ENCODE measurements around the gene POLRMT. TPM values are rescaled to one million over a fixed set of nuclear protein-coding genes. Genes with fewer than 3 reads are reported as not detected.

POLRMT gene
- total RNA-seq, 1 donor from 2014 or later, result 36.0 TPM

DNA sequence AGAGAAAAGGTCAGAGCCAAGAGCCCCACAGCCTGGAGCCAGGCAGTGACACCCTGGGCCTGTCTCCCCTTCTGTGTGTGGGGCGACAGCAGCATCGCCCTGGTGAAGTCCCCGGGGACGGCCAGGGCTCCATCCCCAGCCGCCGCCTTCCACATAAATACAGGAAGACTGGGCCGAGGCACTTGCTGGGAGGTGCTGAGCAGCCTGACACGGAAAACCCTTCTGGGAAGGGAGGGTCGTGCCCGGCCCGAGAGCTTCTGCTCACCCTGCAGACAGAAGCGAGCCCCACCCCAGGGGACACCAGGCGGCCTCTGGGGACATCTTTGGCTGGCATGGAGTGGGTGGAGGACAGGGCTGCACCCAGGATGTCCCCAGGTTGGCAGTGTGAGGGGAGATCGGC lies 11.5 kb upstream of the POLRMT start:
- no peak overlapping the region for H3K4me3 ChIP-seq
- ATAC-seq (no peak), DNase-seq (no peak)
- no peak overlapping the region for H3K27ac ChIP-seq
- no peaks in the 10 kb centered on the region for H3K27me3 ChIP-seq
- TF ChIP-seq, protein P1, sequence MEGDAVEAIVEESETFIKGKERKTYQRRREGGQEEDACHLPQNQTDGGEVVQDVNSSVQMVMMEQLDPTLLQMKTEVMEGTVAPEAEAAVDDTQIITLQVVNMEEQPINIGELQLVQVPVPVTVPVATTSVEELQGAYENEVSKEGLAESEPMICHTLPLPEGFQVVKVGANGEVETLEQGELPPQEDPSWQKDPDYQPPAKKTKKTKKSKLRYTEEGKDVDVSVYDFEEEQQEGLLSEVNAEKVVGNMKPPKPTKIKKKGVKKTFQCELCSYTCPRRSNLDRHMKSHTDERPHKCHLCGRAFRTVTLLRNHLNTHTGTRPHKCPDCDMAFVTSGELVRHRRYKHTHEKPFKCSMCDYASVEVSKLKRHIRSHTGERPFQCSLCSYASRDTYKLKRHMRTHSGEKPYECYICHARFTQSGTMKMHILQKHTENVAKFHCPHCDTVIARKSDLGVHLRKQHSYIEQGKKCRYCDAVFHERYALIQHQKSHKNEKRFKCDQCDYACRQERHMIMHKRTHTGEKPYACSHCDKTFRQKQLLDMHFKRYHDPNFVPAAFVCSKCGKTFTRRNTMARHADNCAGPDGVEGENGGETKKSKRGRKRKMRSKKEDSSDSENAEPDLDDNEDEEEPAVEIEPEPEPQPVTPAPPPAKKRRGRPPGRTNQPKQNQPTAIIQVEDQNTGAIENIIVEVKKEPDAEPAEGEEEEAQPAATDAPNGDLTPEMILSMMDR (IDR thresholded peaks at IDR 0.05), result no peak
- intact Hi-C loops (cut with DNase I), result no loop called here
- H3K9me3 ChIP-seq, result no peaks in the 10 kb centered on the region
- H3K4me1 ChIP-seq, result no peaks in the 10 kb centered on the region
- peaks cover 41% of the 10 kb centered on the region for H3K36me3 ChIP-seq

DNA sequence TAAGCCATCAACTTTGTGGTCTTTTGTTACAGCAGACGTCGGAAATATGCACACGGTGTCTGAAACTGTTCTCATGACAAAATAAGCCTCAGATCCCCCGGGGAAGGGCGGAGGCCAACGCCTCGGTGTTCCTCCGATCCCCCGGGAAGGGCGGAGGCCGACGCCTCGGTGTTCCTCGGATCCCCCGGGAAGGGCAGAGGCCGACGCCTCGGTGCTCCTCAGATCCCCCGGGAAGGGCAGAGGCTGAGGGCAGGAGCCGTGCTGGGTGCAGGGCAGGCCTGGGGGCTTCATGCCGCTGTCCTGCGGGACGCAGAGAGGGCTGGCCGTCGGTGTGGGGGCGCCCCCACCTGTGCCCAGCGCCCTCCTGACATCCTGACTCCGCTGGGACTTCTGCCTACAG lies 11.0 kb upstream of the POLRMT start:
- no peak overlapping the region for H3K27ac ChIP-seq
- TF ChIP-seq, protein P1 (IDR thresholded peaks at IDR 0.05), result no peak
- peaks cover 38% of the 10 kb centered on the region for H3K36me3 ChIP-seq
- H3K9me3 ChIP-seq, result no peaks in the 10 kb centered on the region
- intact Hi-C loops (cut with DNase I), result no loop called here
- peaks cover under 1% of the 10 kb centered on the region for H3K4me1 ChIP-seq
- H3K4me3 ChIP-seq, result no peak overlapping the region
- DNase-seq (no peak), ATAC-seq (no peak)
- no peaks in the 10 kb centered on the region for H3K27me3 ChIP-seq

DNA sequence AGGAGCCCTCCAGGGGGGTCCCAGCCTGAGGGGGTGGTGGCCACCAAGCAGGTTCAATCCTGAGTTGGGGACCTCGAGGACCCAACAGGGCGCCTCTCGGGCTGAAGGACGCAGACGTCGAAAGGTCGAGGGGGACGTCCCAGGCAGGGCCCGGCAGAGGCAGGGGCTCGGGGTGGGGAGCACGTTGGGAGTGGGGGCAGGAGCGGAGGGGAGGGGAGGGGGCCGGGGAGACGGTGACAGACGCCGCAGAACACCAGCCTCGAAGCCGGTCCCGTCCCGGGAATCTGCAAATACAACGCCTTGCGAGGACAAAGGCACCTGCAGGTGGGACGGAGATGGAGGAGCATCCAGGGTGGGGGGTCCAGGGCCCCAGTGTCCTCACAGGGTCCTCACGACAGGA lies 10.4 kb upstream of the POLRMT start:
- Histone ChIP-seq H3K27me3 (no peaks in the 10 kb centered on the region), H3K36me3 (peaks cover 32% of the 10 kb centered on the region), H3K4me3 (no peak overlapping the region), H3K9me3 (no peaks in the 10 kb centered on the region), H3K27ac (no peak overlapping the region), H3K4me1 (peaks cover 6% of the 10 kb centered on the region)
- no peak for DNase-seq
- intact Hi-C loops (cut with DNase I), result no loop called here
- TF ChIP-seq, protein P1 (IDR thresholded peaks at IDR 0.05), result no peak
- ATAC-seq, result no peak

DNA sequence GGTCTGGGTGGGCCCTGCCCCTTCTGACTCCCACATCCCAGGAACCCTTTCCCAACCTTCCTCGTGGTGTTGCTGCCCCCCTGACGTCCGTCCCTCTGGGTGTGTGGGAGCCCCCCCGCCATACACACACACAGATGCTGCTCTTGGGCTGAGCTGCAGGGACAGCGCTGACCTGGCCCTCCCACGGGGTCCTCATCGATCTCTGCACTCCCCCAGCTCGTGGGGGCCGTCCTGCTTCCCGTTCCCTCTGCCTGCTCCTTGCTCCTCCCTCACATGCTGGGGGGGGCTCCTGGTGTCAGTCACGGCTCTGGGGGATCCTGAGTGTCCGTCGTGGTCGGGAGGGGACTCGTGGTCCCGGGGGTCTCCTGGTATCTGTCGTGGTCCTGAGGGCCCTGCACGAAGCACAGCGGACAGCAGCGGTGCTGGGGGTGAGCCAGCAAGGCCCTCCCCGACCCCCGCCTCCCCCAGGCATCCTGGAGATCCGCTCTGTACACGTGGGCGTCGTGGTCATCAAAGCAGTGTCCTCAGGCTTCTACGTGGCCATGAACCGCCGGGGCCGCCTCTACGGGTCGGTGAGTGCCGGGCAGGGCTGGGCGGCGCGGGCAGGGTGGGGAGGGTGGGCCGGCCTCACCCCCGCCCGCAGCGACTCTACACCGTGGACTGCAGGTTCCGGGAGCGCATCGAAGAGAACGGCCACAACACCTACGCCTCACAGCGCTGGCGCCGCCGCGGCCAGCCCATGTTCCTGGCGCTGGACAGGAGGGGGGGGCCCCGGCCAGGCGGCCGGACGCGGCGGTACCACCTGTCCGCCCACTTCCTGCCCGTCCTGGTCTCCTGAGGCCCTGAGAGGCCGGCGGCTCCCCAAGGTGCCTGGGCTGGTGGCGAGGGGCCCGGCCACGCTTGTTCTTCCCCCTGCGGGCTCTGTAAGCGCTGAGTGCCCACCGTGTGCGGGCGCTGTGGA lies 9.7 kb upstream of the POLRMT start:
- DNase-seq (no peak), ATAC-seq (no peak)
- Histone ChIP-seq H3K9me3 (no peaks in the 10 kb centered on the region), H3K4me1 (peaks cover 10% of the 10 kb centered on the region), H3K27ac (no peak overlapping the region), H3K36me3 (peaks cover 25% of the 10 kb centered on the region), H3K27me3 (no peaks in the 10 kb centered on the region), H3K4me3 (no peak overlapping the region)
- intact Hi-C loops (cut with DNase I), result no loop called here
- TF ChIP-seq, protein P1 (IDR thresholded peaks at IDR 0.05), result no peak

DNA sequence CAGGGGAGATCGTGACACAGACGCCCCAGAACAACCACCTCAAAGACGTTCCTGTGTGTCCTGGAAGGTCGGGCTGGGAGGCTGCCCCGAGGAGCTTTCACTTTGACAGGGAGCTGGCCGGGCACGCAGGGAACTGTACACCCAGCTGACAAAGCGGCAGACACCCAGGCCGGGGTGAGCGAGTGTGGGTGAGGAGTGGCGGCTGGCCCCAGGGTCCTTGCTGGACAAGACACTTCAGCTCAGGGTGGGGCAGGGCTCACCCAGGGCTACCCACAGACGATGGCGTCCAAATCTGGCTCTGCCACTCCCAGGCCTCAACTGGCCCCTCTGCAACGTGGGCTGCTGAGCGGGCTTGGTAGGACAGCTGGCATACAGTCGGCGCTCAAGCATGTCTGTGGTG lies 8.4 kb upstream of the POLRMT start:
- no peak overlapping the region for H3K27ac ChIP-seq
- no peaks in the 10 kb centered on the region for H3K9me3 ChIP-seq
- no peak overlapping the region for H3K4me3 ChIP-seq
- no peaks in the 10 kb centered on the region for H3K27me3 ChIP-seq
- DNase-seq (no peak), ATAC-seq (no peak)
- TF ChIP-seq, protein P1 (IDR thresholded peaks at IDR 0.05), result no peak
- intact Hi-C loops (cut with DNase I), result no loop called here
- H3K36me3 ChIP-seq, result peaks cover 12% of the 10 kb centered on the region
- H3K4me1 ChIP-seq, result peaks cover 10% of the 10 kb centered on the region

Data from upper lobe of right lung (tissue), 1 donor.